GM12878 (cell line): ENCODE data around the gene DTNA. TPM values are rescaled to one million over a fixed set of nuclear protein-coding genes. Genes with fewer than 3 reads are reported as not detected.

ENCODE experiments used
- ATAC-seq: fragments of 200-7000 bp; cut with Tn5 transposase; 3 replicates; pipeline ENCODE4 v1.9.1; 2020; ENCODE audit warnings: mild to moderate bottlenecking, moderate library complexity
- BruUV-seq: library from RNA; stranded (reverse); fragments of 400-500 nt; replicated peaks from 2 replicates; lab custom pipeline; 2021; lab: Mats Ljungman, UMichigan
- CTCF ChIA-PET: fragments of 300-600 bp; sonication (Branson Sonifier 250); formaldehyde crosslinking; extraction: SDS; loops from one replicate; lab custom pipeline; 2021; ENCODE audit warnings: inconsistent platforms; lab: Yijun Ruan, JAX
- POLR2A ChIA-PET: fragments of 350-600 bp; formaldehyde crosslinking; extraction: SDS; loops from one replicate; lab custom pipeline; 2021; ENCODE audit warnings: inconsistent platforms; lab: Charles Lee
- RAD21 ChIA-PET: fragments of 300-600 bp; sonication (Branson Sonifier 250); formaldehyde crosslinking; loops from one replicate; lab custom pipeline; 2023; ENCODE audit warnings: antibody characterized with exemption; ENCODE audit not compliant: unreplicated experiment; lab: Charles Lee
- SMC1A ChIA-PET: fragments of 300-600 bp; sonication (Branson Sonifier 250); formaldehyde crosslinking; loops from one replicate; lab custom pipeline; 2023; ENCODE audit not compliant: unreplicated experiment, uncharacterized antibody; lab: Charles Lee
- DNase-seq: peaks from one replicate; pipeline ENCODE4 v3.0.0-alpha.2; 2011; ENCODE audit warnings: low read depth, low spot score
- FAIRE-seq: peaks from 3 replicates; lab custom pipeline; 2011; peaks lifted over from hg19 to GRCh38; lab: Jason Lieb, UNC
- H2AFZ ChIP-seq: 2 replicates; pipeline ENCODE4 v1.6.0; 2011; ENCODE audit warnings: low read depth, low read length, control low read depth; ENCODE audit not compliant: control insufficient read depth
- H3K27ac ChIP-seq: 2 replicates; pipeline ENCODE4 v1.5.1; 2011; ENCODE audit warnings: control low read depth; ENCODE audit not compliant: control insufficient read depth, insufficient read depth
- H3K27me3 ChIP-seq, 2 experiments: replicated peaks in 1 of 2; 2 replicates each; pipeline versions ENCODE4 v1.6.0 to v1.6.1; 2011; ENCODE audit warnings: low read length in 1 of 2; ENCODE audit not compliant: control insufficient read depth in 2 of 2, insufficient read depth in 2 of 2
- H3K36me3 ChIP-seq, 2 experiments: 2 replicates each; pipeline ENCODE4 v1.5.1; 2011; ENCODE audit warnings: low read length in 1 of 2; ENCODE audit not compliant: control insufficient read depth in 2 of 2, insufficient read depth in 2 of 2
- H3K4me1 ChIP-seq: 2 replicates; pipeline ENCODE4 v1.6.1; 2011; ENCODE audit warnings: mild to moderate bottlenecking, low read length, moderate library complexity, mixed read lengths; ENCODE audit not compliant: control insufficient read depth, insufficient read depth
- H3K4me2 ChIP-seq: 2 replicates; pipeline ENCODE4 v1.6.0; 2011; ENCODE audit warnings: control low read depth; ENCODE audit not compliant: control insufficient read depth, insufficient read depth
- H3K4me3 ChIP-seq: fragments of 200-600 bp; sonication (generic); 2 replicates; pipeline ENCODE4 v1.5.1; 2016
- H3K79me2 ChIP-seq: 2 replicates; pipeline ENCODE4 v1.6.0; 2011; ENCODE audit warnings: low read length; ENCODE audit not compliant: control insufficient read depth, insufficient read depth
- H3K9ac ChIP-seq: 2 replicates; pipeline ENCODE4 v1.8.0; 2011; ENCODE audit warnings: low read length, control low read depth, mixed read lengths; ENCODE audit not compliant: control insufficient read depth, insufficient read depth
- H3K9me3 ChIP-seq: replicated peaks from 3 replicates; pipeline ENCODE4 v1.5.1; 2011; ENCODE audit warnings: mild to moderate bottlenecking, low read length; ENCODE audit not compliant: control insufficient read depth, insufficient read depth
- H4K20me1 ChIP-seq: 2 replicates; pipeline ENCODE4 v1.6.0; 2011; ENCODE audit not compliant: control insufficient read depth, insufficient read depth
- CREB1 ChIP-seq: IDR thresholded peaks from 2 replicates; pipeline ENCODE4 v1.6.1; 2012; ENCODE audit warnings: low read depth, mild to moderate bottlenecking, inconsistent platforms
- EP300 ChIP-seq, 2 experiments: fragments of 150-350 bp in 1 of 2; IDR thresholded peaks; 2 replicates each; pipeline ENCODE4 v1.6.1; 2011 to 2012; ENCODE audit warnings: low read depth in 2 of 2, low read length in 2 of 2, borderline replicate concordance in 1 of 2, improper control_type of control experiment in 1 of 2, inconsistent platforms in 1 of 2; ENCODE audit not compliant: control insufficient read depth in 1 of 2
- EZH2 ChIP-seq: IDR thresholded peaks from 2 replicates; pipeline ENCODE4 v1.6.1; 2012; ENCODE audit warnings: low read depth, mild to moderate bottlenecking, control low read depth, inconsistent platforms, low read length, borderline replicate concordance; ENCODE audit not compliant: control insufficient read depth
- FOS ChIP-seq: IDR thresholded peaks from 3 replicates; pipeline ENCODE4 v1.6.1; 2011; ENCODE audit warnings: borderline replicate concordance; ENCODE audit not compliant: insufficient read length; ENCODE audit errors: extremely low read depth
- NBN ChIP-seq: fragments of 450-650 bp; IDR thresholded peaks from 2 replicates; pipeline ENCODE4 v1.6.1; 2016
- POU2F2 ChIP-seq: IDR thresholded peaks from 3 replicates; pipeline ENCODE4 v1.6.1; 2011; ENCODE audit warnings: low read depth, mild to moderate bottlenecking, low read length, borderline replicate concordance
- SMARCA5 ChIP-seq: fragments of 450-650 bp; IDR thresholded peaks from 2 replicates; pipeline ENCODE4 v1.6.1; 2017; ENCODE audit warnings: mild to moderate bottlenecking
- SUZ12 ChIP-seq: fragments of 200-600 bp; sonication (generic); IDR thresholded peaks from one replicate; pipeline ENCODE4 v1.6.1; 2018; ENCODE audit warnings: antibody characterized with exemption, mild to moderate bottlenecking; ENCODE audit not compliant: unreplicated experiment
- TCF12 ChIP-seq: IDR thresholded peaks from 2 replicates; pipeline ENCODE4 v1.6.1; 2011; ENCODE audit warnings: low read depth, mild to moderate bottlenecking, low read length
- in situ Hi-C: fragments of 300-500 bp; cut with MboI; formaldehyde crosslinking; loops from 9 replicates; pipeline ENCODE4 v1.14.3; 2018; ENCODE audit warnings: mixed read lengths
- intact Hi-C: fragments of 100-400 bp; cut with micrococcal nuclease; formaldehyde crosslinking; loops from one replicate; pipeline ENCODE4 v1.14.2; 2022; ENCODE audit not compliant: unreplicated experiment
- polyA plus RNA-seq, 11 experiments: library from polyadenylated mRNA; depleted of rRNA in 4 of 11; unstranded in 6 of 11; stranded (reverse) in 5 of 11; fragments of >200 nt; fragmentation: Nextera tagmentation in 4 of 11; fragmentation: Illumina TruSeq in 1 of 11; extraction: Ambion mirVana in 4 of 11; extraction: Trizol in 1 of 11; gene quantifications; 1 replicate in 1 of 11; 2 replicates in 10 of 11; pipeline versions ENCODE4 v1.2.1 to v1.2.3, GENCODE V29; 2011 to 2016; ENCODE audit warnings: inconsistent platforms in 2 of 11, missing spikeins in 2 of 11, low read depth in 1 of 11
- total RNA-seq, 4 experiments: library from RNA; depleted of rRNA in 3 of 4; stranded (reverse); fragments of >200 nt in 3 of 4; fragmentation: Illumina TruSeq in 1 of 4; extraction: Trizol in 1 of 4; gene quantifications; 2 replicates each; pipeline versions ENCODE4 v1.2.1 to v1.2.3, GENCODE V29; 2013 to 2021
- TF ChIP-seq, protein P1 (sequence below): fragments of 450-650 bp; formaldehyde crosslinking; IDR thresholded peaks from 2 replicates; pipeline ENCODE4 v1.4.0; 2020; ENCODE audit warnings: mild to moderate bottlenecking, moderate library complexity
- TF ChIP-seq, protein P2 (sequence below): IDR thresholded peaks from 2 replicates; pipeline ENCODE4 v1.6.1; 2012; ENCODE audit warnings: low read length, inconsistent platforms
- TF ChIP-seq, protein P3 (sequence below): IDR thresholded peaks from 2 replicates; pipeline ENCODE4 v1.6.1; 2011; ENCODE audit warnings: borderline replicate concordance, low read depth, mild to moderate bottlenecking, moderate library complexity, mixed read lengths, low read length; ENCODE audit not compliant: insufficient read depth; ENCODE audit errors: extremely low read length
- TF ChIP-seq, protein P4 (sequence below): fragments of 450-650 bp; conservative IDR thresholded peaks from 2 replicates; pipeline ENCODE4 v1.6.1; 2017; ENCODE audit warnings: mild to moderate bottlenecking, moderate library complexity

Gene DTNA
- total and polyA plus RNA-seq, 10 of the 15 experiments (the other 5 are each of a cell fraction or from before 2014, with no cell fraction given), result 0.26 to 8.6 (median 0.53) TPM

DNA sequence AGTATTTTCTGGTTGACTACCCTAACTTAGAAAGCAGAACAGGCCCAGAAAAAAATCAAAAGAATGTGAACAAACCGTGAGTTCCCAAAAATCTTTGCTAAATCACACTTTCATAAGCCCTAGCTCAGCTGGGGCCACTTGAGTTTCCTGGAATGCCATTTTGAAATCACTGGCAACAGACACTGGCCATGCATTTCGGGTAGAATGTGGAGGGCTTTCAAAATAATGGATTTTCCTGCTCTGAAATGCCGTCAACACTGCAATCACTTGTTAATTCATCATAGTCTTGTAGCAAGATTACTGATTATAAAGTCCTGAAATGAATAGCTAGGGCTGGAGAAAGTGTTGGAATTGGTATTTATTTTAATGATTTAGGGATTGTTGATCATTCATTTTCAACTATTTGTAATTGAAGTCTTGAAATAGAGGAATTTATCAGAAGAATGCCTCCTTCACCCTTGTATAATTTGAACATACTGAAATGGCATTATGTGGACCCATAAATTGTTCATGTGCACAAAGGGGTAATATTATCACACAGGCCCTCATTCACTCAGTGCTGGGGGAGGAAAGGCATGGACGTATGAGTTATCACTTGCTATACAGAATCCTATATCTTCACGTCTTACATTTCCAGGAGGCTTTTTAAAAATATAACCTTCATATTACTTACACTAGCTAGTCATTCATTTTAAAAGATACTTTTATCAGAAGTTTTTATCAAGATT, 134.8 kb downstream of the DTNA start (continued):
- TF ChIP-seq, protein P1, sequence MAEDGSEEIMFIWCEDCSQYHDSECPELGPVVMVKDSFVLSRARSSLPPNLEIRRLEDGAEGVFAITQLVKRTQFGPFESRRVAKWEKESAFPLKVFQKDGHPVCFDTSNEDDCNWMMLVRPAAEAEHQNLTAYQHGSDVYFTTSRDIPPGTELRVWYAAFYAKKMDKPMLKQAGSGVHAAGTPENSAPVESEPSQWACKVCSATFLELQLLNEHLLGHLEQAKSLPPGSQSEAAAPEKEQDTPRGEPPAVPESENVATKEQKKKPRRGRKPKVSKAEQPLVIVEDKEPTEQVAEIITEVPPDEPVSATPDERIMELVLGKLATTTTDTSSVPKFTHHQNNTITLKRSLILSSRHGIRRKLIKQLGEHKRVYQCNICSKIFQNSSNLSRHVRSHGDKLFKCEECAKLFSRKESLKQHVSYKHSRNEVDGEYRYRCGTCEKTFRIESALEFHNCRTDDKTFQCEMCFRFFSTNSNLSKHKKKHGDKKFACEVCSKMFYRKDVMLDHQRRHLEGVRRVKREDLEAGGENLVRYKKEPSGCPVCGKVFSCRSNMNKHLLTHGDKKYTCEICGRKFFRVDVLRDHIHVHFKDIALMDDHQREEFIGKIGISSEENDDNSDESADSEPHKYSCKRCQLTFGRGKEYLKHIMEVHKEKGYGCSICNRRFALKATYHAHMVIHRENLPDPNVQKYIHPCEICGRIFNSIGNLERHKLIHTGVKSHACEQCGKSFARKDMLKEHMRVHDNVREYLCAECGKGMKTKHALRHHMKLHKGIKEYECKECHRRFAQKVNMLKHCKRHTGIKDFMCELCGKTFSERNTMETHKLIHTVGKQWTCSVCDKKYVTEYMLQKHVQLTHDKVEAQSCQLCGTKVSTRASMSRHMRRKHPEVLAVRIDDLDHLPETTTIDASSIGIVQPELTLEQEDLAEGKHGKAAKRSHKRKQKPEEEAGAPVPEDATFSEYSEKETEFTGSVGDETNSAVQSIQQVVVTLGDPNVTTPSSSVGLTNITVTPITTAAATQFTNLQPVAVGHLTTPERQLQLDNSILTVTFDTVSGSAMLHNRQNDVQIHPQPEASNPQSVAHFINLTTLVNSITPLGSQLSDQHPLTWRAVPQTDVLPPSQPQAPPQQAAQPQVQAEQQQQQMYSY (CRISPR knock-in tag), result no peak

DNA sequence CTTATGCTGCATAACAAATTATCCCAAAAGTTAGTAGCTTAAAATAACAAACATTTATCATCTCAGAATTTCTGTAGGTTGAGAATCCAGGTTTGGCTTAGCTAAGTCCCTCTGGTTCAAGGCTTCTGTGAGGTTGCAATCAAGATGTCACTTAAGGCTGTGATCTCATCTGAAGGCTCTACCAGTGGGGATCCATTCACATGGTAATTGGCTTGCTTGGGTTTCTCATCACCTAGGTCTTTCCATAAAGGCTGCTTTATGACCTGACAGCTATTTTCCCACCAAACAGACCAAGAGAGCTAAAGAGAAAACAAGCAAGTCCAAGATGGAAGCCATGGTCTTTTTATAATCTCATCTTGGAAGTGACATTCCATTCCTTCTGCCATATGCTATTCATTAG, 137.3 kb downstream of the DTNA start:
- POLR2A ChIA-PET, result no interaction called here
- Histone ChIP-seq H3K4me3 (no peak overlapping the region), H3K9ac (no peak overlapping the region), H2AFZ (no peak overlapping the region), H3K79me2 (no peaks in the 10 kb centered on the region), H3K27me3 (no peaks in the 10 kb centered on the region), H3K4me2 (no peak overlapping the region), H3K9me3 (no peaks in the 10 kb centered on the region), H4K20me1 (no peaks in the 10 kb centered on the region), H3K36me3 (no peaks in the 10 kb centered on the region), H3K4me1 (no peaks in the 10 kb centered on the region), H3K27ac (no peak overlapping the region)
- intact Hi-C loops, result no loop called here
- no peak for ATAC-seq
- SMC1A ChIA-PET, result no interaction called here
- in situ Hi-C loops, result no loop called here
- no peak for FAIRE-seq
- RAD21 ChIA-PET, result no interaction called here
- no TSS peak for BruUV-seq
- no peak for DNase-seq
- CTCF ChIA-PET, result no interaction called here
- TF ChIP-seq FOS, result no peak
- TF ChIP-seq EZH2, result no peak
- TF ChIP-seq SUZ12, result no peak
- TF ChIP-seq, protein P2, sequence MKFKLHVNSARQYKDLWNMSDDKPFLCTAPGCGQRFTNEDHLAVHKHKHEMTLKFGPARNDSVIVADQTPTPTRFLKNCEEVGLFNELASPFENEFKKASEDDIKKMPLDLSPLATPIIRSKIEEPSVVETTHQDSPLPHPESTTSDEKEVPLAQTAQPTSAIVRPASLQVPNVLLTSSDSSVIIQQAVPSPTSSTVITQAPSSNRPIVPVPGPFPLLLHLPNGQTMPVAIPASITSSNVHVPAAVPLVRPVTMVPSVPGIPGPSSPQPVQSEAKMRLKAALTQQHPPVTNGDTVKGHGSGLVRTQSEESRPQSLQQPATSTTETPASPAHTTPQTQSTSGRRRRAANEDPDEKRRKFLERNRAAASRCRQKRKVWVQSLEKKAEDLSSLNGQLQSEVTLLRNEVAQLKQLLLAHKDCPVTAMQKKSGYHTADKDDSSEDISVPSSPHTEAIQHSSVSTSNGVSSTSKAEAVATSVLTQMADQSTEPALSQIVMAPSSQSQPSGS, result no peak
- TF ChIP-seq NBN, result no peak
- TF ChIP-seq CREB1, result no peak
- no peak for TF ChIP-seq POU2F2
- TF ChIP-seq TCF12, result no peak
- TF ChIP-seq SMARCA5, result no peak
- TF ChIP-seq, protein P3, sequence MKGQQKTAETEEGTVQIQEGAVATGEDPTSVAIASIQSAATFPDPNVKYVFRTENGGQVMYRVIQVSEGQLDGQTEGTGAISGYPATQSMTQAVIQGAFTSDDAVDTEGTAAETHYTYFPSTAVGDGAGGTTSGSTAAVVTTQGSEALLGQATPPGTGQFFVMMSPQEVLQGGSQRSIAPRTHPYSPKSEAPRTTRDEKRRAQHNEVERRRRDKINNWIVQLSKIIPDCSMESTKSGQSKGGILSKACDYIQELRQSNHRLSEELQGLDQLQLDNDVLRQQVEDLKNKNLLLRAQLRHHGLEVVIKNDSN, result no peak
- TF ChIP-seq EP300 (IDR thresholded peaks at IDR 0.05; ENCODE audit: borderline replicate concordance in 1 of 2, control insufficient read depth in 1 of 2, low read depth in 2 of 2, low read length in 2 of 2), result no peak
- TF ChIP-seq, protein P4, sequence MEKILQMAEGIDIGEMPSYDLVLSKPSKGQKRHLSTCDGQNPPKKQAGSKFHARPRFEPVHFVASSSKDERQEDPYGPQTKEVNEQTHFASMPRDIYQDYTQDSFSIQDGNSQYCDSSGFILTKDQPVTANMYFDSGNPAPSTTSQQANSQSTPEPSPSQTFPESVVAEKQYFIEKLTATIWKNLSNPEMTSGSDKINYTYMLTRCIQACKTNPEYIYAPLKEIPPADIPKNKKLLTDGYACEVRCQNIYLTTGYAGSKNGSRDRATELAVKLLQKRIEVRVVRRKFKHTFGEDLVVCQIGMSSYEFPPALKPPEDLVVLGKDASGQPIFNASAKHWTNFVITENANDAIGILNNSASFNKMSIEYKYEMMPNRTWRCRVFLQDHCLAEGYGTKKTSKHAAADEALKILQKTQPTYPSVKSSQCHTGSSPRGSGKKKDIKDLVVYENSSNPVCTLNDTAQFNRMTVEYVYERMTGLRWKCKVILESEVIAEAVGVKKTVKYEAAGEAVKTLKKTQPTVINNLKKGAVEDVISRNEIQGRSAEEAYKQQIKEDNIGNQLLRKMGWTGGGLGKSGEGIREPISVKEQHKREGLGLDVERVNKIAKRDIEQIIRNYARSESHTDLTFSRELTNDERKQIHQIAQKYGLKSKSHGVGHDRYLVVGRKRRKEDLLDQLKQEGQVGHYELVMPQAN, result no peak
